HepG2 (cell line): ENCODE results near the gene CYP46A1. TPM values are rescaled to one million over a fixed set of nuclear protein-coding genes. Genes with fewer than 3 reads are reported as not detected.

Experiments
- ATAC-seq: fragments of 200-7000 bp; cut with Tn5 transposase; 3 replicates; pipeline ENCODE4 v1.9.1; 2020; ENCODE audit warnings: mild to moderate bottlenecking, moderate library complexity
- BruUV-seq: library from RNA; stranded (reverse); fragments of 400-500 nt; replicated peaks from 2 replicates; lab custom pipeline; 2021; lab: Mats Ljungman, UMichigan
- CTCF ChIA-PET: fragments of 300-600 bp; formaldehyde crosslinking; extraction: SDS; loops from one replicate; lab custom pipeline; 2021; ENCODE audit warnings: low total read pairs, inconsistent platforms, low intra/inter-chr PET ratio; lab: Yijun Ruan, JAX
- POLR2A ChIA-PET: fragments of 350-600 bp; sonication (Branson Sonifier 250); formaldehyde crosslinking; loops from one replicate; lab custom pipeline; 2020; ENCODE audit warnings: antibody characterized with exemption, inconsistent platforms; lab: Yijun Ruan, JAX
- DNase-seq: peaks from one replicate; pipeline ENCODE4 v3.0.0-alpha.2; 2015; ENCODE audit warnings: low spot score
- FAIRE-seq: peaks from 3 replicates; lab custom pipeline; 2011; peaks lifted over from hg19 to GRCh38; lab: Jason Lieb, UNC
- H2AFZ ChIP-seq: one replicate; pipeline ENCODE4 v1.6.1; 2011; ENCODE audit warnings: low read length, inconsistent platforms
- H3K27ac ChIP-seq: fragments of 300-600 bp; 3 replicates; pipeline ENCODE4 v1.8.0; 2011; ENCODE audit warnings: mixed run types, mild to moderate bottlenecking, mixed read lengths, low read length, inconsistent platforms; ENCODE audit not compliant: insufficient read depth; ENCODE audit errors: extremely low read length
- H3K27me3 ChIP-seq, 2 experiments: fragments of 200-600 bp in 1 of 2; 2 replicates in 1 of 2; 3 replicates in 1 of 2; pipeline versions ENCODE4 v1.6.0 to v1.8.0; 2011; ENCODE audit warnings: low read length in 2 of 2, mild to moderate bottlenecking in 2 of 2, moderate library complexity in 2 of 2, inconsistent platforms in 1 of 2; ENCODE audit not compliant: insufficient read depth in 2 of 2, control insufficient read depth in 1 of 2
- H3K36me3 ChIP-seq, 2 experiments: fragments of 200-600 bp in 1 of 2; replicated peaks in 1 of 2; 2 replicates in 1 of 2; 3 replicates in 1 of 2; pipeline versions ENCODE4 v1.5.1 to v1.8.0; 2011; ENCODE audit warnings: low read length in 2 of 2, inconsistent platforms in 1 of 2; ENCODE audit not compliant: insufficient read depth in 2 of 2, control insufficient read depth in 1 of 2
- H3K4me1 ChIP-seq: 2 replicates; pipeline ENCODE4 v1.5.1; 2012; ENCODE audit warnings: low read length, inconsistent platforms; ENCODE audit not compliant: insufficient read depth
- H3K4me2 ChIP-seq: 2 replicates; pipeline ENCODE4 v1.6.0; 2011; ENCODE audit warnings: low read depth, low read length, inconsistent platforms
- H3K4me3 ChIP-seq, 3 experiments: fragments of 200-600 bp in 1 of 3; sonication (generic), shearing (Covaris generic) in 1 of 3; replicated peaks in 1 of 3; 2 replicates each; pipeline ENCODE4 v1.5.1; 2011 to 2016; ENCODE audit warnings: low read length in 3 of 3, inconsistent platforms in 2 of 3, low read depth in 2 of 3, mild to moderate bottlenecking in 2 of 3, control low read depth in 1 of 3, mixed read lengths in 1 of 3; ENCODE audit not compliant: insufficient read depth in 1 of 3
- H3K79me2 ChIP-seq: one replicate; pipeline ENCODE4 v1.6.1; 2011; ENCODE audit warnings: low read length, inconsistent platforms; ENCODE audit not compliant: insufficient read depth
- H3K9ac ChIP-seq: 2 replicates; pipeline ENCODE4 v1.6.0; 2011; ENCODE audit warnings: mild to moderate bottlenecking, low read depth, low read length, inconsistent platforms; ENCODE audit not compliant: insufficient read depth
- H3K9me3 ChIP-seq: 2 replicates; pipeline ENCODE4 v1.5.1; 2012; ENCODE audit warnings: mild to moderate bottlenecking, low read length
- H4K20me1 ChIP-seq: 2 replicates; pipeline ENCODE4 v1.6.0; 2011; ENCODE audit warnings: inconsistent platforms, mild to moderate bottlenecking, low read length, moderate library complexity; ENCODE audit not compliant: insufficient read depth
- HMGXB3 ChIP-seq: sonication (generic); formaldehyde crosslinking; IDR thresholded peaks from 2 replicates; pipeline ENCODE4 v1.4.0; 2020; ENCODE audit warnings: missing genetic modification reagents, borderline replicate concordance
- KMT2A ChIP-seq: sonication (generic); formaldehyde crosslinking; IDR thresholded peaks from 2 replicates; pipeline ENCODE4 v1.4.0; 2020; ENCODE audit warnings: missing genetic modification reagents
- MTA1 ChIP-seq: sonication (generic); formaldehyde crosslinking; IDR thresholded peaks from 2 replicates; pipeline ENCODE4 v1.4.0; 2020; ENCODE audit warnings: missing genetic modification reagents, mild to moderate bottlenecking, borderline replicate concordance
- NR2C2 ChIP-seq: sonication (generic); formaldehyde crosslinking; IDR thresholded peaks from 2 replicates; pipeline ENCODE4 v1.4.0; 2020; ENCODE audit warnings: missing genetic modification reagents, mild to moderate bottlenecking, moderate library complexity, borderline replicate concordance
- POLR2A ChIP-seq, 2 experiments: IDR thresholded peaks; 2 replicates each; pipeline ENCODE4 v1.6.1; 2011; ENCODE audit warnings: low read depth in 2 of 2, low read length in 2 of 2, mild to moderate bottlenecking in 1 of 2, moderate library complexity in 1 of 2; ENCODE audit not compliant: insufficient read depth in 1 of 2
- RXRB ChIP-seq: IDR thresholded peaks from 2 replicates; pipeline ENCODE4 v1.6.1; 2016; ENCODE audit warnings: borderline replicate concordance, missing genetic modification reagents, missing compliant biosample characterization
- SAP130 ChIP-seq: IDR thresholded peaks from 2 replicates; pipeline ENCODE4 v1.6.1; 2016; ENCODE audit warnings: low read depth
- SMC3 ChIP-seq: IDR thresholded peaks from 2 replicates; pipeline ENCODE4 v1.6.1; 2011; ENCODE audit warnings: low read length, improper control_type of control experiment
- TBL1XR1 ChIP-seq: fragments of 150-350 bp; IDR thresholded peaks from 2 replicates; pipeline ENCODE4 v1.6.1; 2014; ENCODE audit warnings: borderline replicate concordance, low read length; ENCODE audit not compliant: partially characterized antibody
- TRIM24 ChIP-seq: sonication (generic); formaldehyde crosslinking; IDR thresholded peaks from 2 replicates; pipeline ENCODE4 v1.8.0; 2022; ENCODE audit warnings: mild to moderate bottlenecking, missing genetic modification reagents
- ZBTB2 ChIP-seq: sonication (generic); formaldehyde crosslinking; IDR thresholded peaks from 2 replicates; pipeline ENCODE4 v1.8.0; 2022; ENCODE audit warnings: low read depth, missing genetic modification reagents
- ZIK1 ChIP-seq: sonication (generic); formaldehyde crosslinking; IDR thresholded peaks from 2 replicates; pipeline ENCODE4 v1.5.0; 2020; ENCODE audit warnings: mild to moderate bottlenecking, low read depth, missing genetic modification reagents, borderline replicate concordance
- ZNF766 ChIP-seq: sonication (generic); formaldehyde crosslinking; IDR thresholded peaks from 2 replicates; pipeline ENCODE4 v1.5.0; 2020; ENCODE audit warnings: missing genetic modification reagents, borderline replicate concordance
- ZUFSP ChIP-seq: sonication (generic); formaldehyde crosslinking; IDR thresholded peaks from 2 replicates; pipeline ENCODE4 v1.9.0; 2021; ENCODE audit warnings: missing genetic modification reagents, mild to moderate bottlenecking, borderline replicate concordance
- WGBS: methylation state at CpG from one replicate; pipeline ENCODE4 v1.1.6; 2017; ENCODE audit warnings: low lambda C conversion rate; 5-methylcytosine and 5-hydroxymethylcytosine counted together
- in situ Hi-C: cut with HindIII; loops from 2 replicates; pipeline ENCODE4 v1.10.0; 2017; ENCODE audit warnings: low pct_unique_long_range_greater_than_20kb; ENCODE audit not compliant: extremely low pct_ligation_motif_present
- intact Hi-C: fragments of 100-400 bp; cut with micrococcal nuclease; formaldehyde crosslinking; loops from one replicate; pipeline ENCODE4 v1.10.0; 2022; ENCODE audit not compliant: unreplicated experiment
- polyA plus RNA-seq, 8 experiments: library from polyadenylated mRNA; depleted of rRNA in 3 of 8; stranded (reverse) in 7 of 8; unstranded in 1 of 8; fragments of >200 nt; fragmentation: Illumina TruSeq in 4 of 8; extraction: Trizol in 4 of 8; gene quantifications; 2 replicates each; pipeline versions ENCODE4 v1.2.1 to v1.2.3, GENCODE V29; 2011 to 2016; ENCODE audit warnings: low read depth in 4 of 8, missing spikeins in 1 of 8, mixed read lengths in 1 of 8; ENCODE audit not compliant: insufficient read depth in 1 of 8
- total RNA-seq, 5 experiments: library from RNA; depleted of rRNA; stranded (reverse); fragments of >200 nt; fragmentation: Illumina TruSeq; extraction: Trizol; gene quantifications; 2 replicates each; pipeline ENCODE4 v1.2.3, GENCODE V29; 2016; ENCODE audit warnings: low read depth in 1 of 5

Gene CYP46A1
- total and polyA plus RNA-seq, 2 of the 13 experiments (the other 11 are each of a cell fraction or from before 2014, with no cell fraction given): not detected

- TF ChIP-seq HMGXB3 (CRISPR knock-in tag) (no peak), ZIK1 (CRISPR knock-in tag) (no peak), ZNF766 (CRISPR knock-in tag) (no peak), KMT2A (CRISPR knock-in tag) (no peak), SAP130 (no peak), RXRB (no peak), SMC3 (no peak)
Measured at GRCh38 chr14:99715266-99716000, 31.3 kb downstream of the CYP46A1 start (continued).

GRCh38 chr14:99716091-99716849 lies 32.2 kb downstream of the CYP46A1 start:
- FAIRE-seq (no peak), DNase-seq (no peak), ATAC-seq (no peak)
- Histone ChIP-seq H3K27ac (no peak overlapping the region), H4K20me1 (no peaks in the 10 kb centered on the region), H2AFZ (no peak overlapping the region), H3K4me3 (no peak overlapping the region), H3K4me1 (no peaks in the 10 kb centered on the region), H3K9ac (no peak overlapping the region), H3K9me3 (no peaks in the 10 kb centered on the region), H3K4me2 (no peak overlapping the region), H3K79me2 (no peaks in the 10 kb centered on the region), H3K27me3 (peaks cover 2 to 9% of the 10 kb centered on the region in 2 experiments; a peak in 3 of 5 replicates), H3K36me3 (no peaks in the 10 kb centered on the region)
- in situ Hi-C loops (no loop called here), intact Hi-C loops (no loop called here)
- POLR2A ChIA-PET: no interaction called here
- BruUV-seq: no TSS peak
- CTCF ChIA-PET: no interaction called here
- WGBS: 28% methylated on average over 9 of the region's 10 CpGs
- TF ChIP-seq TRIM24 (CRISPR knock-in tag) (no peak), NR2C2 (CRISPR knock-in tag) (no peak), ZBTB2 (CRISPR knock-in tag) (no peak), ZUFSP (CRISPR knock-in tag) (no peak), TBL1XR1 (no peak), POLR2A (IDR thresholded peaks at IDR 0.05; ENCODE audit: insufficient read depth in 1 of 2, low read depth in 2 of 2, low read length in 2 of 2) (no peak), MTA1 (CRISPR knock-in tag) (no peak)
